HUES64 (cell line): ENCODE measurements around the gene TRIM41.

Source experiments
- H3K27ac ChIP-seq: 2 replicates; pipeline ENCODE4 v1.7.0; 2013; ENCODE audit warnings: low read depth, low read length, inconsistent platforms
- H3K27me3 ChIP-seq: 2 replicates; pipeline ENCODE4 v1.6.1; 2013; ENCODE audit warnings: mild to moderate bottlenecking, low read length; ENCODE audit not compliant: insufficient read depth
- H3K36me3 ChIP-seq: 2 replicates; pipeline ENCODE4 v1.6.1; 2013; ENCODE audit warnings: mild to moderate bottlenecking, low read length; ENCODE audit not compliant: insufficient read depth
- H3K4me1 ChIP-seq: 2 replicates; pipeline ENCODE4 v1.6.1; 2013; ENCODE audit warnings: mild to moderate bottlenecking, low read length, moderate library complexity; ENCODE audit not compliant: insufficient read depth
- H3K4me3 ChIP-seq: 2 replicates; pipeline ENCODE4 v1.5.1; 2013; ENCODE audit warnings: mild to moderate bottlenecking, low read length, moderate library complexity
- H3K9ac ChIP-seq: 2 replicates; pipeline ENCODE4 v1.6.1; 2013; ENCODE audit warnings: mild to moderate bottlenecking, low read depth, low read length
- H3K9me3 ChIP-seq: 2 replicates; pipeline ENCODE4 v1.6.1; 2013; ENCODE audit warnings: low read depth, low read length; ENCODE audit not compliant: insufficient read depth
- WGBS: fragments of 150-250, 120-280 bp; methylation state at CpG from one replicate; pipeline ENCODE4 v1.1.7; 2013; ENCODE audit warnings: missing lambda C conversion rate; 5-methylcytosine and 5-hydroxymethylcytosine counted together

Gene TRIM41

GRCh38 chr5:181223729-181224389 is 778 bp downstream of the TRIM41 start:
- H3K27ac ChIP-seq, result peak overlapping the region; percentile 97; the same call in 1 of the 2 replicates
- 6% methylated on average over 29 of the region's 31 CpGs for WGBS
- no peaks in the 10 kb centered on the region; the same call in 1 of the 2 replicates for H3K4me1 ChIP-seq
- H3K9me3 ChIP-seq, result no peaks in the 10 kb centered on the region
- H3K36me3 ChIP-seq, result peaks cover 19% of the 10 kb centered on the region
- H3K4me3 ChIP-seq, result peak overlapping the region; percentile 86
- peak overlapping the region; percentile 56 for H3K9ac ChIP-seq
- H3K27me3 ChIP-seq, result no peaks in the 10 kb centered on the region

- no peaks in the 10 kb centered on the region; the same call in 1 of the 2 replicates for H3K4me1 ChIP-seq
- 88% methylated on average over 22 of the region's 22 CpGs for WGBS
- H3K36me3 ChIP-seq, result peaks cover 27% of the 10 kb centered on the region
- peak overlapping the region; percentile 56; the same call in 1 of the 2 replicates for H3K9ac ChIP-seq
- H3K4me3 ChIP-seq, result peak overlapping the region; percentile 86
- H3K27me3 ChIP-seq, result no peaks in the 10 kb centered on the region
- no peak overlapping the region for H3K27ac ChIP-seq
- no peaks in the 10 kb centered on the region for H3K9me3 ChIP-seq
Observed at GRCh38 chr5:181224390-181225229, 1.5 kb downstream of the TRIM41 start.

GRCh38 chr5:181229996-181230395 is 6.9 kb downstream of the TRIM41 start:
- H3K27me3 ChIP-seq, result no peaks in the 10 kb centered on the region
- no peak overlapping the region for H3K27ac ChIP-seq
- no peaks in the 10 kb centered on the region for H3K9me3 ChIP-seq
- peaks cover 65% of the 10 kb centered on the region for H3K36me3 ChIP-seq
- no peaks in the 10 kb centered on the region for H3K4me1 ChIP-seq
- H3K4me3 ChIP-seq, result no peak overlapping the region
- no peak overlapping the region for H3K9ac ChIP-seq
- 96% methylated on average over 13 of the region's 13 CpGs for WGBS

GRCh38 chr5:181230551-181230950 is 7.5 kb downstream of the TRIM41 start:
- H3K27ac ChIP-seq, result no peak overlapping the region
- no peaks in the 10 kb centered on the region for H3K27me3 ChIP-seq
- WGBS, result 91% methylated on average over 6 of the region's 6 CpGs
- no peaks in the 10 kb centered on the region for H3K9me3 ChIP-seq
- H3K4me3 ChIP-seq, result no peak overlapping the region
- no peak overlapping the region for H3K9ac ChIP-seq
- H3K36me3 ChIP-seq, result peaks cover 65% of the 10 kb centered on the region
- no peaks in the 10 kb centered on the region for H3K4me1 ChIP-seq

GRCh38 chr5:181231432-181231831 is 8.4 kb downstream of the TRIM41 start:
- Histone ChIP-seq H3K36me3 (peaks cover 71% of the 10 kb centered on the region), H3K27ac (no peak overlapping the region), H3K4me3 (no peak overlapping the region), H3K27me3 (no peaks in the 10 kb centered on the region), H3K9ac (no peak overlapping the region), H3K4me1 (no peaks in the 10 kb centered on the region), H3K9me3 (no peaks in the 10 kb centered on the region)
- 94% methylated on average over 7 of the region's 7 CpGs for WGBS

- WGBS, result 94% methylated on average over 18 of the region's 18 CpGs
- Histone ChIP-seq H3K27ac (no peak overlapping the region), H3K36me3 (peaks cover 79% of the 10 kb centered on the region), H3K9ac (no peak overlapping the region), H3K4me3 (no peak overlapping the region), H3K4me1 (no peaks in the 10 kb centered on the region), H3K27me3 (no peaks in the 10 kb centered on the region), H3K9me3 (no peaks in the 10 kb centered on the region)
Observed at GRCh38 chr5:181232593-181232992, 9.5 kb downstream of the TRIM41 start.

- H3K9me3 ChIP-seq, result no peaks in the 10 kb centered on the region
- no peaks in the 10 kb centered on the region for H3K27me3 ChIP-seq
- no peak overlapping the region for H3K4me3 ChIP-seq
- 92% methylated on average over 16 of the region's 16 CpGs for WGBS
- H3K9ac ChIP-seq, result no peak overlapping the region
- no peak overlapping the region for H3K27ac ChIP-seq
- H3K36me3 ChIP-seq, result peaks cover 82% of the 10 kb centered on the region
- no peaks in the 10 kb centered on the region for H3K4me1 ChIP-seq
Observed at GRCh38 chr5:181233088-181233800, 10.2 kb downstream of the TRIM41 start.

- Histone ChIP-seq H3K9ac (no peak overlapping the region), H3K27ac (no peak overlapping the region), H3K36me3 (peaks cover 88% of the 10 kb centered on the region), H3K4me1 (no peaks in the 10 kb centered on the region), H3K27me3 (no peaks in the 10 kb centered on the region), H3K9me3 (no peaks in the 10 kb centered on the region), H3K4me3 (no peak overlapping the region)
- WGBS, result 95% methylated on average over 24 of the region's 24 CpGs
Observed at GRCh38 chr5:181233801-181234454, 10.8 kb downstream of the TRIM41 start.

- H3K27me3 ChIP-seq, result no peaks in the 10 kb centered on the region
- H3K36me3 ChIP-seq, result peaks cover 88% of the 10 kb centered on the region
- WGBS, result 92% methylated on average over 20 of the region's 22 CpGs
- H3K9me3 ChIP-seq, result no peaks in the 10 kb centered on the region
- no peak overlapping the region for H3K4me3 ChIP-seq
- H3K9ac ChIP-seq, result no peak overlapping the region
- H3K4me1 ChIP-seq, result no peaks in the 10 kb centered on the region
- H3K27ac ChIP-seq, result peak overlapping the region; percentile 38; the same call in 1 of the 2 replicates
Observed at GRCh38 chr5:181234455-181235306, 11.6 kb downstream of the TRIM41 start.

GRCh38 chr5:181235323-181235688 is 12.2 kb downstream of the TRIM41 start:
- 93% methylated on average over 5 of the region's 5 CpGs for WGBS
- Histone ChIP-seq H3K27me3 (no peaks in the 10 kb centered on the region), H3K9ac (no peak overlapping the region), H3K36me3 (peaks cover 93% of the 10 kb centered on the region), H3K9me3 (no peaks in the 10 kb centered on the region), H3K4me3 (no peak overlapping the region), H3K4me1 (no peaks in the 10 kb centered on the region), H3K27ac (peak overlapping the region; percentile 43; the same call in 1 of the 2 replicates)
